Bone marrow (tissue), 2 donors: ENCODE measurements around the gene TMEM236.

Source experiments
- DNase-seq, 2 donors: peaks; one replicate each; lab custom pipeline; 2025; lab: John Stamatoyannopoulos, UW

TMEM236 gene

DNA sequence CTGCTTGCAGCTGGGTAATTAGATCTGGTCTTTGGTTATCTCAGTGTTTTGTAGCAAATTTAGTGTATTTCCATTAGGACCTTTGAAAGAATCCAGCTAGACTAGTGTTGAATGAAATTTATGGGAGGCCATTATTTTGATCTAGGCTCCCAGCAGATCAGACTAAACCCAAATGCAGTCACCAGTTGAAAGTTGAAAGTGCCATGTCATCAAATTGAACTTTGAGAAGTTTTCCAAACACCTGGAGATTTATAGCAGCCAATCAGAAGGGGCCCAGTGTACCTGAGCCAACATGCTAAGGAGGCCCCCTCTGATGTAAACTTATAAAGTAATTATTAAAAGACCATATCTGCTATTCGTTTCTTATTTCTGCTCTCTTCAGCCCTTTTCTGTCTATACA, 11.3 kb upstream of the TMEM236 start:
- no peak for DNase-seq

DNA sequence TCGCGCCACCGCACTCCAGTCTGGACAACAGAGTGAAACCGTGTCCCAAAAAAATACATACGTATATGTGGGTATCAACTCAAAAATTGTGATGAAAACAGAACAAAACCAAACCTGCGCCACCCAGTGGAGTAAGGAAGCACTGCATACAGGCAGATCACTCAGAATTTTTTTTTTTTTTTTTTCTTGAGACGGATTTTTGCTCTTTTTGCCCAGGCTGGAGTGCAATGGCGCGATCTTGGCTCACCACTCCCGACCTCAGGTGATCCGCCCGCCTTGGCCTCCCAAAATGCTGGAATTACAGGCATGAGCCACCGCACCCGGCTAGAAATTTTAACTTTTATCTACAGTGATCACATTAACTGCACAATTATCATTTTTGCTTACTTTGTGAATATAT, 9.1 kb upstream of the TMEM236 start:
- DNase-seq = peak; percentile 19 to 30

DNA sequence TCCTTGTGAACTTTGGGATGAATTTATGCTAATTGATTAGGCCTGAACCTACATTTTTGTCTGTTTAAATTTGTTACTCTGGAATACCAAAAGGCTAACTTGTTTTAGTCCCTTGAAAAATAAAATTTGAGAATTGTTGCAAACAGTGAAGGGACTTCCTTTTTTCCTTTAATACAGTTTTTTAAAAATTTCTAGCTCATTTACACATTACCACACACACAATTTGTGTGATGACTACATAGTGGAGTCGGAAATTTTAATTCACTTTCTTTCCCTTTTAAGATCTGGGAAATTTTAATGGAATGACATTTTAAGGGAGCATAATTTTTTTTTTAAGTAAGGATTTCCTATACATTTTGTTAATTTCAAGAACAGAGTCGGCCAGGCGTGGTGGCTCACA, 8.6 kb upstream of the TMEM236 start:
- DNase-seq = no peak

DNA sequence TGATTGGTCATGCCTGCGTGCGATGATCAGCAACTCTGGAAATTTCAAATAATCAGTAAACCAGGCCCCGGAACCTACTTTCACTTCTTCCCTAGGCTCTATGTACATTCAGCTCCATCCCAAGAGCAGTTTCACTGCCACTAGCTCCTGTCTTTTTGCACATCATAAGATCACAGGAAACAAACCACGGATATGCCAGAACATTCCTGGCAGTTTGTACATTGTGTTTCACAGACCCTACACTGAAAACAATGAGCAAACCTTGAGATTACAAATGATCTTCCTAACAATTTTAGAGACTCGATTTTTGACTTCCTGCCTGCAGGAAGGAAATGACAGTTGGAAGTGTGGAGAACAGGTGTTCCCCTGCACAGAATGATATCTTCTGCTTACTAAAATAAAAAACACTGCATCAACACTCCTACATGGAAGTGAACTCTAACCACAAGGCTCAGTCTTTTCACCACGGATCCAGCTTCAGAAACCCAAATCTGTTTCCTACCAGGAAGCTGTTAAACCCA, 7.6 kb upstream of the TMEM236 start:
- DNase-seq = peak in 1 of 2 donors; percentile 36

DNA sequence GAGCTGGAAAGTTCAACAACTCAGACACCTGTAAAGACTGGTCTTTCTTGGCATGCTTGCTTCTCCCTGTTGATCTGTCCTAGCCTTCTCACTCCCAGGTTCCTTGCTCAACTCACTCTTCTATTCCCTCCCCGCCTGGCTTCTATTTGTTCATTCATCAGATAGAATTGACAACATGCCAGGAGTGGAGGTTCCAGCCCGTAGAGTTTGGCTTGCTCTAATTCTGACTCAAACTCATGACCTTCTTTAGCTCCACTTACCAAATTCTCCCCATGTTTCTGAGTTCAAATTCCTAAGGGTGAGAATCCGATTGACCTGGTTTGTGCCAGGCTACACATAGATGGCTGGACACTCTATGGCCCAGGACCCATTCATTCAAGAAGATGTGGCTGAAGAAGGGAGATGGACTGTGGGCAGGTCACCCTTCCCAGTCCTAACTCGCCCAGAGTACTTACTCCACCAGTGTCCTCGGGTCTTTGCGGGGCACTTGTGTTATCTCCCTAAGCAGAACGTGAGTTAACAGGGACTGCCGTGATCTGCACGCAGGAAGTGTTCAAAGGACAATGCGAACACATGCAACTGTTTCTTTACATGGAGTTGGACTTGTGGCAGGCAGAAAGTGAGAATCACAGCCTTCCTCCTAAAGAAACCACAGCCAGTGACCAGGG, 4.0 kb upstream of the TMEM236 start:
- no peak for DNase-seq

DNA sequence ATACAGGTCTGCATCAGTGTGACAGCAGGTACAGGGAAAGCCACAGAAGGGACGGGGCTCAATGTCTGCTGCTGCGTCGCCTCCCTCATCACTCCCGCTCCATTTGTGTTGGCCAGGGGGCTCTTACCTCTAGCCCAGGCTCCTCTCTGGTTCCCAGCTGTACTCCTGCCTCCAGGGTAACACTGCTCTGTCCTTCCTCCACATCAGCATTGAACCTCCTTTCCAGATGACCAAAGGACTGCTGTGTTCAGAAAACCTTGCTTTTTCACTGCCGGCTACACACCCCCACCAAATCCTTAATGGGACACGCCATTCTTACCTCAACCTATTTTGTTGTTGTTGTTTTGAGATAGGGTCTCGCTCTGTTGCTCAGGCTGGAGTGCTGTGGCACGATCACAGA, 2.1 kb upstream of the TMEM236 start:
- DNase-seq = no peak

DNA sequence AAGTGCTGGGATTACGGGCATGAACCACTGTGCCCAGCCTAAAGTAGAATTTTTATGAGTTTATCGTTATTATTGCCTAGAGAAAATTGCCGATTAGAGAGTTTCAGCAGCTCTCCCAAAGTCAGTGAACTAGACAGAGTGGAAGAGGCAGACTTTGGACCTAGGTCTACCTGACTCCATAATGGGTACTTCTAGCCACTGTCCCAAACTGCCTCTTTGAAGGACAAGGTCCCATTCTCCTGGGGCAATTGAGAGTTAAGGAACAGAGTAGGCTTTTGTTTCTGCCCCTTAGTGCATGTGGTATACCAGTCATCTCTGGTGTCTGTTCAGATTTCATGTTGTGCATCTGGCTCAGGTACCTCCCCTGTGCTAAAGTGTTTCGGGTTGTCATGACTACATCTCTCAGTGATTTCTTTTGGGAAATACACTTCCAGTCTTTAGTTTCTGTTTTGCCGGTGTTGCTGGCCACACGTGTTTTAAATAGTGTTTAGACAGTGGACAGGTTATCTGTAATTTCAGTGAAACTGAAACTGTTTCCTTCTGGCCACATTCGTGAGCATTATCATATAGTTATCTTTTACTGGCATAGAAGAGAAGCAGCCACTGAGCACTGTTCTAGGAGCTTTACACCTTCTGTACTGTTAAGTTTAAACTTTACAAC, 4.7 kb downstream of the TMEM236 start:
- no peak for DNase-seq

DNA sequence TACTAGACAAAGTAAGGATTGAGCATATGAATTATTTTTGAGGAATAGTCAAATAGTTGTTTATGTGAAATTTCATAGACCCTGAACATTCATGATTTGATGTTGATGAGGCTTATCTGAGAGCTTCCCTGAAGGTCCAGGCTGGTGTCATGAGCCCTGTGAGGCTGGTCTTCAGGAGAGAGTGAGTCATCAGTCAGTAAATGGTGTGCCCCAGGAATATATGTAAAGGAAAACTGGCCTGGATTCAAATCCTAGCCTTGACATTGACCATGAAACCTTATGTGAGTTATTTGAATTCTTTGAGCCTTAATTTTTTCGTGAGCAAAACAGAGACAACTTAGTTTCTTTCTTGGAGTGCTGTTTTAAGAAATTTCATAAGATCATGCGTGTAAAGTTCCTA, 6.2 kb downstream of the TMEM236 start:
- no peak for DNase-seq

DNA sequence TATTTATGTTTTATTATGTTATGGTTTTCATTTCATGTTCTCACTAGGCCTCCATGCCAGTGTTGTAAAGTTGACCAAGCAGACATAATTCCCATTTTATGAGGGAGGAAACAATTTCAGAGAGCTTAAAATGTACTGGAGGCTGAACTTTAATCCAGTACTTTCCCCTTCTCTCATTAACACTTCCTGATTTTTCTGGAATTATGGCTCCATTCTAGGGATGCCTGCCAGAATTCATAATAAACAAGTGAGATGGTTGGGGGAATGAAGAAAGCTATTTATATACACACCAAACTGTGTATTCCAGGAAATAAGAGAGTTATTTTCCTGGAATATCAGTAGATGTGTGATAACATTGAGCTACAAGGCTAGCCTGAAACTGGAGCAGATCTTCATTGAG, 6.9 kb downstream of the TMEM236 start:
- no peak for DNase-seq

DNA sequence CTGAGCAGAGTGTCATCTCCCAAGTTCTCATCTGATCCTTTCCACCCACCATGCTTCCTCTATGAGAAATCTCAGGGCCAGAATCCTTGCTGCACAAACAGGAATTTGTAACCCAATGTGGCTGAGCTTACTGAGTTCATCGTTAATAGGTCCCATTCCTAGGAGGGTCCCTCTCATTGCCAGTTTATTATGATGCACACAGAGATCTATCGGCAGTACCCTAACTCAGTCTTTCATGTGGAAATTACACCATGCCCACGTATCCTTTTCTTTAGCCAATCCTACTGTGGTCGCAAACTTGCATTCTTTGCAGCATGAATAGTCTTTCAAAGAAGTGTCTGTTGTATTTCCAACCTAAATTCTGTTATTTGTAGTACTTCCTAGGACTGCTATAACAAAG, 12.1 kb downstream of the TMEM236 start:
- no peak for DNase-seq

DNA sequence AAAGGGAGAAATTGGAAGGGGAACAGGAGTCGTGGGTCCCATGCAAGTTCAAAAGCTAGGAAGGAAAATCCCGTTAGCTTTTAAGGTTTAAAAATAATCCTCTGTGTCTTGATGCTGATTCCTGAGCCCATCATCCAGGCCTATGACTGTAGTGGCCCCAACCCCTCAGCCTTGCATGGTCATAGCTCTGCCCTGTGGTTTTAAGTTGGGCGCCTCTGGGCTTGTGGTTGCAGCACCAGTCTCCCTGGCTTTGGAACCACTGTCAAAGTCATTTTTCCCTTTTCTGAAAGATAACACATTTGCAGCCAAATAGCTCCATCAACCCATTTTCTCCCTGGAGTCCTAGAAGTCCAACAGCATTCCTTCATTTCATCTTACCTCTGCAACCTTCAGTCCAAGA, 13.6 kb downstream of the TMEM236 start:
- no peak for DNase-seq

DNA sequence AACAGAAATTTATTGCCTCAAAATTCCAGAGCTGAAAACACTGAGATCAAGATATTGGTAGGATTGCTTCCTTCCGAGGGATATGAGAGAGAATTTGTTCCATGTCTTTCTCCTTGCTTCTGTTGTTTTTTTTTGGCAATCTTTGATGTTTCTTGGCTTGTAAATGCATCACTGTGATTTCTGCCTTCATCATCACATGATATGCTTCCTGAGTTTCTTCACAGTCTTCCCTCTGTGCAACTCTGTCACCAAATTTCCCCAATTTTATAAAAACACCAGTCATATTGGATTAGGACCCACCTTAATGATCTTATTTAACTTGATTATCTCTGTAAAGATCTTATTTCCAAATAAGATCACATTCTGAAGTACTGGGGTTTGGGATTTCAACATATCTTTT, 14.7 kb downstream of the TMEM236 start:
- no peak for DNase-seq

DNA sequence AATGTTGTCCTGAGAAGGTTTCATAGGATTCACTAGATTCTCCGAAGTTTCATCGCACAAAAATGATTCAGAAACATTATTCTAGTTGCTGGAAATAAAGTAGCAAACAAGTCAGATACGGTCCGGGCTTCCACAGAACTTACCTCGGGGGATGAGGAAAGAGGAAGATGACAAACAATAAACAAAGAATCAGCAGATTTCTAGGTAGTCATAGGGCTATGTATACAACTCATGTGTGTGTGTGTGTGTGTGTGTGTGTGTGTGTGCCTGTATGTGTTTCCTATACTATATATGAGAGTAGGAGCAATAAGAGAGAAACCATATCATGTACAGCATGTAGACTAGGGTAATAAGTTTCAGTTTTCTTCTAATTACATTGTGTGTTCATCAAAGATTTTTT, 16.5 kb downstream of the TMEM236 start:
- DNase-seq = no peak

DNA sequence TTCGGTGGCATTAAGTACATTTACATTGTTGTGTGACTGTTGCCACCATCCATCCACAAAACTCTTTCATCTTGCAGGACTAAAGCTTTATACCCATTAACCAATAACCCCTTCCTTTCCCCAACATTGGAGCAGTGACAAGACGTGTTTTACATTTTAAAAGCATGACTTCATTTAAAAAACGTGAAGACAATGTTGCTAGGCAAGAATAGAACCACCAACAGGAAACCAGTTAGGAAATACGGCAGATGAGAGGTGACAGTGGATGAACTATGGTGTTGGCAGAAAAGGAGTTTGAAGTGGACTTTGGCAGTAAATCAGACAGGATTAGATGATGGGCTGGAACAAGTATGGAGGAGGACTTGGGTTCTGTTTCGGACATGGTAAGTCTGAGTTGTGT, 17.0 kb downstream of the TMEM236 start:
- peak in 1 of 2 donors; percentile 28 for DNase-seq

DNA sequence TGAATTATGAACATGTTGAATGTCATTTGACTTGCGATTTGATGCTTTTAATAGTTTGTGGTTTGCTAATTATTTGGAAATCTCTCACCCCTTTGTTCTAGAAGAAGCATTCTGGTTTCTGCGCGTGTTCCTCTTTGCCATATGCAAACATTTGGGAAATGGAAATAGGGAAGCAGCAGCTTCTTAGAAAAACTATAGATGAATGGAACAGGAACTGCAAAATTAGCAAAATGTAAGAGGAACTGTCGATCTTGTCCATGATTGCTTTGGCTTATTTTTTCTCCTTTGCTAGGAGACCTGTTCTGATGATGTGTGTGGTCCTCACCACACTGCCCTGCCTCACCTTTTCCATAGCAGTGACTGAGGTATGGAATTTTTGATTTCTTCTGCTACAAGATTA, 19.0 kb downstream of the TMEM236 start:
- peak in 1 of 2 donors; percentile 42 for DNase-seq

DNA sequence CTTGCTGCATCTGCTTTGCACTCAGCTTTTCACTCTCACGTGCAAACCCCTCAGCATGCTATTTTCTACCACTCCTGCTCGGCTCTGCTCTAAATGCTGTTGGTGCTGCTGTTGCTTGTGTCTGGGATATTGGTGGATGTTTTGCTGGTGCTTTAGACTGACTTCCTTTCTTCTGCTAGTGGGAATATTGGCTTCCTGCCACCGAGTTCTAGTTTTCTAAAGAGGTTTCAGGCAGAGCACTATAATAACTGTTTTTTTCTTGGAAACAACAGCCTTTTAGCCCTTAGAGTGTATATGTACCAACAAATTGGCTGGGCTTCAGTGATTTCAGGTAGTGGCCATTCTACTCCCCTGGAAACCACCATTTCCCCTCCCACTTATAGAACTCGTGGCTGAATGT, 27.8 kb downstream of the TMEM236 start:
- no peak for DNase-seq

DNA sequence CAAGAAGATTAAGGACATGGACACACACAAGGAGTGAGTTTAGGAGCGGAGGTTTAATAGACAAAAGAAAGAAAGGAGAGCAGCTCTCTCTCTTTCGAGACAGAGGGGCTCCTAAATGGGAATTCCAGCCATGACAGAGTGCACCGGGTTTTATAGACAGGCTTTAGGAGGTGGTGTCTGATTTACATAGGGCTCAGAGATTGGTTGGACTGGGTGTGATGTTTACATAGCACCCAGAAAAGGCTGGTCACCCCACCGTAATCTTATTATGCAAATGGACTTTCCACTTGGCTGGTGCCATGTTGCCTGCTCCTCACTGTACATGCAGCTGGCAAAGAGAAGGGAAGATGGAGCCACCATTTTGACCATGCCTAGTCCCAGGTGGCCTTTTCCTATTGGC, 28.7 kb downstream of the TMEM236 start:
- DNase-seq = no peak

DNA sequence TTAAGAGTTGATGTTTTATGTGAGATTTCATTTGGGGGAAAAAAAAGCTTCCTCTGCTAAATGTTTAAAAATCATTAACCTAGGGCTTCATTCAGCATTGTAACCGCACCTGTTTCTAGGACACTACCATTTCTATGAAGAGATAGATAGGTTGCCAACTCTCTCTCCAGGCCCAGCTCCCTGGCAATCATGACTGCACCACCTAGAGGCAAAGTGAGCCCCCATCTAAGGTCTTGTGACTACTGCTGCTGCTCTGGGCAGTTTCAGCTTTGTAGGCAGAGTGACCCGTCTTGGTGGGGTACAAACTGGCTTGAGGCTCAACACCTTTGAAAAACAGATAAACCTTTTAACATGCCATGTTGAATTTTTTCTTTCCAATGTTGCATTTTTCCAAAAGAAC, 29.9 kb downstream of the TMEM236 start:
- DNase-seq = no peak

DNA sequence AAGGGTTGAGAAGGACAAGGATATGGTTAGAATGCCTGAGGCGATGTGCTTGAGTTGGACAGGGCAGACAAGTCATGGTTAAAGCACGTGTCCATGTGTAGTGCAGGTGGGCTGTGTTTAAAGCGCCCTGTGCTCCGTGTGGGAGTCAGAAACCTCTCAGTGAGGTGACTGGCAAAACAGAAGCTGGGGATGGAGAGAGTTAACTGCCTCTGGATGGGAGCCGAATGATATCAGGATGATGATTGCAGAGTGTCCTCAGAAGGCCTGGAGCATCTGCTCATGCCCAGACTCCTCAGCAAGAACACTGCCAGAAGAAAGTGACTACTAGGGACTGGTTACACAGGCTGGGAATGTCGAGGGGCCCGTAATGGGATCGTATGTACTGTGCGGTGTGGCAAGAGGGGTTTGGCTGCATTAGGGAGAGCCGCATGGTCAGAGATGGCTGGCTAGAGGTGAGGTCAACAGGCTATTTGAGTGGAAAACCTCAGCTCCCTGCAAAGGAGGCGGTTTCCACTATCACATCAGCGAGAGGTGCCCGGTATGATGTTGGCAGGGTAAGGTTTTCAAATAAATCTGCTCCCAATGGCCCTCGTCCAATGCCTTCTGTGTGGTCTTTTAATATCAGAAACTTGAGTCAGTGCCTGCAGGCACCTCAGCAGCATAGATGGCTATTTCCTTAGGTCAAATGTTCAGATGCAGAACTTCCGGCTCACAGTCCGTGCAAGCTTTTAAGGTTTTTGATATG, 31.1 kb downstream of the TMEM236 start:
- no peak for DNase-seq

DNA sequence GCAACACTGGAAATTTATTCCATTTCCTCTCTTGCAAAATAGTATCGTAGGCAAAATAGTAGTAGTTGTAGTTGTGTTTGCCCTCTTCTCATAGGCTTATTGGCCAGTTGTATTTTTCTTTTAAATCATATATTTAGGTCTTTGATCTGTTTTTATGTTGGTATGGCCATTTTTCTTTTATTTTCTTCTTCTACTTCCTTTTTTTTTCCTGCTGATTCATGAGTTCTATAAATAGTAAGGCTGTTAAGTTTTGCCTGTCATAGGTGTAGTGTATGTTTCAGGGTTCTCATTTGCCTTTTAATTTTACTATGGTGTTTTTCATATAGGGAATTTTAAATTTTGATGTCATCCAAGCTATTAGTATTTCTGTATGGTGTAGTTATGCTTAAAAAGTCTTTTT, 31.8 kb downstream of the TMEM236 start:
- peak in 1 of 2 donors; percentile 47 for DNase-seq

DNA sequence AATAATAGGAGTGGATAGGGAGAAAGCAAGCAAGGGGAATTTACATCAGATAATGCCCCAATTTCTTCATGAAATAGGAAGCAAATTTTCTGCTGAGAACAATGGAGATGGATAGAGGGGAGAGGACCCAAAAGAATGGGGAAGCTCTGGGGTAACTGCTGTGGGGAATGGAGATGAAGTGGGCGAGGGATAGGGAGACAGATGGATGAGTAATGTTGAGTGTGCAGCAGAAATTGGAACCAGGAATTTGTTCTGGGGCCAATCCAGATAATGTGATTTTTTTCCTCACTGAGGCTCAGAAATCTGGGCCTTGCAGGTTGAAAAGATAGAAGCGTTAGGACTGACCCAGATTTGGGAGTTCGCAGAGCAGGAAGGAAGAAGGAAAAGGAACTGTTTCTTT, 32.7 kb downstream of the TMEM236 start:
- no peak for DNase-seq

DNA sequence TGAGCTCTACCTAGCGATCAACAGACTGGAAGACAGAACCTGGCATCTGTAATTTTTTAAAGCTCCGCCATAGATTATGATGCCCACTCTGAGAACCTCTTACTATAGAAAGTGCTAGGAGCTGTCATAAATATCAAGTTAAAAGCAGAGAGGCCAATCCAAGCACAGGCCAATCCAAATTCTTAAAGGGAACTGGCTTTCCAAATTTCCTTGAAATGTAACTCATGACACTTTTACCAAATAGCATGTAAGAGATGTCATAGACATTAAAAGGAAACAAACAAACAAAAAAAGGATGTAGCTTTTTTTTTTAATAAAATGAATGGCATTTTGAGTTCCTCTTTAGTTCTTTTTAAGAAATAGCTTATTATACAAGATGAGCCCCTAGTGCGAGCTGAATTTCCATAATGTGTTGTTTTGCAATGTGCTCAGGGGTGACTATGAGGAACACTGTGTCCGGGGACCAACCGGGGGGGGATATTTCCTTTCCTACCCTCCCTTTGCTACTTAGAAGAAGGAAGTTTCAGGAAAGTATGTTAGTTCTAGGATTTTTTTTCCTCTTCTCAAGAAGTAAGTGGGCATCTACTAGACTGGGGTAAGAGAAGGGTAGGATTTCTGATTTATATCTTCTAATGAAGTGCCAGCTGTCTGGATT, 33.4 kb downstream of the TMEM236 start:
- DNase-seq = peak in 1 of 2 donors; percentile 57
